K562 (cell line): ENCODE measurements around the gene AGAP1. TPM values are rescaled to one million over a fixed set of nuclear protein-coding genes. Genes with fewer than 3 reads are reported as not detected.

Source experiments
- ATAC-seq: fragments of 200-7000 bp; cut with Tn5 transposase; 3 replicates; pipeline ENCODE4 v1.9.1; 2020; ENCODE audit warnings: moderate library complexity
- BruUV-seq: library from RNA; stranded (reverse); fragments of 400-500 nt; replicated peaks from 2 replicates; lab custom pipeline; 2021; lab: Mats Ljungman, UMichigan
- CTCF ChIA-PET: fragments of 300-600 bp; formaldehyde crosslinking; extraction: SDS; loops from one replicate; lab custom pipeline; 2021; ENCODE audit warnings: low intra/inter-chr PET ratio; lab: Yijun Ruan, JAX
- POLR2A ChIA-PET: fragments of 300-600, 350-650 bp; sonication (Branson Sonifier 250); formaldehyde crosslinking; extraction: SDS; loops from one replicate; lab custom pipeline; 2021; ENCODE audit warnings: antibody characterized with exemption, inconsistent platforms; lab: Yijun Ruan, JAX
- DNase-seq, 4 experiments: peaks; one replicate each; pipeline versions ENCODE4 v3.0.0 to v3.0.0-alpha.2; 2011 to 2018; ENCODE audit warnings: low spot score in 3 of 4, mixed read lengths in 3 of 4; ENCODE audit errors: extremely low read depth in 1 of 4
- FAIRE-seq: peaks from 2 replicates; lab custom pipeline; 2011; peaks lifted over from hg19 to GRCh38; lab: Jason Lieb, UNC
- H2AFZ ChIP-seq: 2 replicates; pipeline ENCODE4 v1.6.0; 2011; ENCODE audit warnings: low read depth, low read length, control low read depth, inconsistent platforms
- H3K27ac ChIP-seq: fragments of 200-600 bp; 3 replicates; pipeline ENCODE4 v1.8.0; 2011; ENCODE audit warnings: low read depth, mild to moderate bottlenecking, control low read depth, inconsistent platforms, low read length, moderate library complexity, mixed read lengths; ENCODE audit errors: extremely low read depth
- H3K27me3 ChIP-seq, 2 experiments: fragments of 300-600 bp in 1 of 2; 2 replicates in 1 of 2; 3 replicates in 1 of 2; pipeline versions ENCODE4 v1.6.0 to v1.8.0; 2011; ENCODE audit warnings: inconsistent platforms in 2 of 2, low read length in 2 of 2, mild to moderate bottlenecking in 1 of 2, mixed read lengths in 1 of 2, moderate library complexity in 1 of 2; ENCODE audit not compliant: control insufficient read depth in 2 of 2, insufficient read depth in 2 of 2
- H3K36me3 ChIP-seq: fragments of 300-600 bp; 3 replicates; pipeline ENCODE4 v1.8.0; 2011; ENCODE audit warnings: mild to moderate bottlenecking, low read length, inconsistent platforms; ENCODE audit not compliant: control insufficient read depth, insufficient read depth
- H3K4me1 ChIP-seq, 2 experiments: fragments of 200-600 bp in 1 of 2; replicated peaks in 1 of 2; 2 replicates in 1 of 2; 3 replicates in 1 of 2; pipeline versions ENCODE4 v1.5.1 to v1.8.0; 2011; ENCODE audit warnings: inconsistent platforms in 2 of 2, low read length in 2 of 2, mild to moderate bottlenecking in 1 of 2, mixed read lengths in 1 of 2, moderate library complexity in 1 of 2; ENCODE audit not compliant: control insufficient read depth in 2 of 2, insufficient read depth in 2 of 2
- H3K4me2 ChIP-seq: 2 replicates; pipeline ENCODE4 v1.6.1; 2011; ENCODE audit warnings: low read length, control low read depth, inconsistent platforms, mixed read lengths; ENCODE audit not compliant: insufficient read depth
- H3K4me3 ChIP-seq: fragments of 200-600 bp; sonication (generic), shearing (Covaris generic); 2 replicates; pipeline ENCODE4 v1.5.1; 2016; ENCODE audit warnings: control low read depth, inconsistent platforms
- H3K79me2 ChIP-seq: fragments of 200-600 bp; 3 replicates; pipeline ENCODE4 v1.8.0; 2011; ENCODE audit warnings: low read length, inconsistent platforms; ENCODE audit not compliant: control insufficient read depth, insufficient read depth
- H3K9ac ChIP-seq, 2 experiments: 2 replicates each; pipeline versions ENCODE4 v1.6.0 to v1.6.1; 2011; ENCODE audit warnings: low read depth in 2 of 2, low read length in 2 of 2, control low read depth in 1 of 2, inconsistent platforms in 1 of 2, mild to moderate bottlenecking in 1 of 2, mixed read lengths in 1 of 2; ENCODE audit not compliant: insufficient read depth in 1 of 2
- H3K9me1 ChIP-seq: one replicate; pipeline ENCODE4 v1.6.0; 2011; ENCODE audit warnings: inconsistent platforms, mild to moderate bottlenecking, low read length, moderate library complexity; ENCODE audit not compliant: control insufficient read depth, insufficient read depth
- H3K9me3 ChIP-seq: replicated peaks from 2 replicates; pipeline ENCODE4 v1.5.1; 2011; ENCODE audit warnings: low read depth, low read length, inconsistent platforms; ENCODE audit not compliant: control insufficient read depth, insufficient read depth
- H4K20me1 ChIP-seq: replicated peaks from 2 replicates; pipeline ENCODE4 v1.6.1; 2011; ENCODE audit warnings: low read length, inconsistent platforms, mixed read lengths; ENCODE audit not compliant: control insufficient read depth, insufficient read depth
- CXXC5 ChIP-seq: fragments of 250-450 bp; sonication (Bioruptor Pico); IDR thresholded peaks from 2 replicates; pipeline ENCODE4 v1.8.0; 2022; ENCODE audit warnings: inconsistent platforms, mild to moderate bottlenecking, moderate library complexity
- GTF2E2 ChIP-seq: fragments of 200-800 bp; sonication (Bioruptor generic); IDR thresholded peaks from 2 replicates; pipeline ENCODE4 v1.6.1; 2016; ENCODE audit warnings: missing genetic modification characterization, missing compliant biosample characterization
- MCM7 ChIP-seq, 2 experiments: fragments of 450-650 bp; IDR thresholded peaks; 2 replicates each; pipeline ENCODE4 v1.6.1; 2016 to 2018
- MXI1 ChIP-seq: IDR thresholded peaks from 2 replicates; pipeline ENCODE4 v1.6.1; 2011; ENCODE audit warnings: low read depth, mild to moderate bottlenecking, improper control_type of control experiment, low read length
- NRF1 ChIP-seq, 2 experiments: fragments of 450-650 bp; IDR thresholded peaks in 1 of 2; conservative IDR thresholded peaks in 1 of 2; 2 replicates each; pipeline ENCODE4 v1.6.1; 2014; ENCODE audit warnings: mild to moderate bottlenecking in 2 of 2
- SMAD2 ChIP-seq: fragments of 150-350 bp; IDR thresholded peaks from 2 replicates; pipeline ENCODE4 v1.6.1; 2014; ENCODE audit warnings: low read depth, mild to moderate bottlenecking, low read length
- ZNF584 ChIP-seq: fragments of 200-800 bp; sonication (Bioruptor generic); IDR thresholded peaks from 2 replicates; pipeline ENCODE4 v1.6.1; 2016; ENCODE audit warnings: low read depth, mild to moderate bottlenecking, missing genetic modification characterization, missing compliant biosample characterization
- ZZZ3 ChIP-seq: fragments of 450-650 bp; IDR thresholded peaks from 2 replicates; pipeline ENCODE4 v1.6.1; 2016; ENCODE audit warnings: antibody characterized with exemption, mild to moderate bottlenecking, moderate library complexity
- WGBS: fragments of 100-300 bp; shearing (Covaris generic); methylation state at CpG from one replicate; pipeline ENCODE4 v1.1.6; 2016; ENCODE audit warnings: low coverage, mixed read lengths; ENCODE audit not compliant: insufficient coverage; ENCODE audit errors: missing lambda C conversion rate; 5-methylcytosine and 5-hydroxymethylcytosine counted together
- in situ Hi-C: fragments of 300-500 bp; cut with MboI; formaldehyde crosslinking; loops from 4 replicates; pipeline ENCODE4 v1.15.0; 2018; ENCODE audit warnings: inconsistent platforms, mixed read lengths
- intact Hi-C: fragments of 100-400 bp; cut with micrococcal nuclease; formaldehyde crosslinking; loops from 2 replicates; pipeline ENCODE4 v1.14.2; 2022
- polyA plus RNA-seq, 8 experiments: library from polyadenylated mRNA; depleted of rRNA in 4 of 8; stranded (reverse) in 5 of 8; unstranded in 3 of 8; fragments of >200 nt; fragmentation: Nextera tagmentation in 2 of 8; fragmentation: Illumina TruSeq in 1 of 8; extraction: Ambion mirVana in 2 of 8; extraction: Trizol in 1 of 8; gene quantifications; 2 replicates each; pipeline versions ENCODE4 v1.2.1 to v1.2.3, GENCODE V29; 2011 to 2014; ENCODE audit warnings: inconsistent platforms in 1 of 8, missing spikeins in 1 of 8
- total RNA-seq, 7 experiments: library from RNA; depleted of rRNA in 6 of 7; stranded (reverse); fragments of >200 nt in 6 of 7; fragmentation: Illumina TruSeq in 2 of 7; extraction: Trizol in 2 of 7; gene quantifications; 2 replicates each; pipeline versions ENCODE4 v1.2.1 to v1.2.3, GENCODE V29; 2011 to 2021; ENCODE audit warnings: low replicate concordance in 1 of 7
- TF ChIP-seq, protein P1 (sequence below): fragments of 250-450 bp; sonication (Bioruptor Pico); IDR thresholded peaks from 2 replicates; pipeline ENCODE4 v1.8.0; 2022; ENCODE audit warnings: inconsistent platforms
- TF ChIP-seq, protein P2 (sequence below): fragments of 250-450 bp; sonication (Bioruptor Pico); IDR thresholded peaks from 2 replicates; pipeline ENCODE4 v1.9.0; 2021; ENCODE audit warnings: mild to moderate bottlenecking
- TF ChIP-seq, protein P3 (sequence below): sonication (generic); formaldehyde crosslinking; IDR thresholded peaks from 2 replicates; pipeline ENCODE4 v1.8.0; 2023; ENCODE audit warnings: mild to moderate bottlenecking, missing genetic modification reagents

AGAP1 gene
- total and polyA plus RNA-seq, 9 of the 15 experiments (the other 6 are each of a cell fraction or from before 2014, with no cell fraction given), result 1.3 to 24.0 (median 10.6) TPM

DNA sequence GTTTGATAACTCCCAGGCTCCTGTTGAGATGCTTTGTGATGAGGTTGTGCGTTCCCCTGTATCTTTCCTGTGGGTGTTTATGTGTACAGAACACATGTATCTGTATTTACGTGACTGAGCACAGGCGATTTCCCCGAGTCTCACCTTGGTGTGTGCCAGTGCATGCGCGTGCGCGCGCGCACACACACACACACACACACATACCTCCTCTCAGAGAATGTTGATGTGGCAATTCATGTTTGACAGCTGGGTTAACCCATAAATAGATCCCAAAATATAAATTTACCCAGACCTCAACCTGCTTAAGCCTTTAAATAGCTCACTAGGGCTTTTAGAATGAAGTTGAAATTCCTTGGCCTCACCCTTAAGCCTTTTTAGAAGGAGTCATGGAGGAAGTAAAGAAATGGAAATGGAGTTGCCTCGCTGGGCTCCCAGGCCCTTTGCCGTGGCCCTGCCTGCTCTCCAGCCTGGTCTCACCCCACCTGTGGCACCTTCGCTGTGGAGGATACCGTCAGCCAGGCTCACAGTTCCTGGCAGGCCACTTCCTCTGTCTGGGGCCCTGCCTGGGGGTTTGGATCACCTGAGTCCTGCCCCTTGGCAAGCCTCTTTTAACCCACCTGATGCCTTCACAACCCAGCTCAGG lies 20.3 kb downstream of the AGAP1 start:
- Histone ChIP-seq H3K9ac (no peak overlapping the region), H2AFZ (no peak overlapping the region), H3K9me3 (no peaks in the 10 kb centered on the region), H3K36me3 (no peaks in the 10 kb centered on the region), H3K27me3 (no peaks in the 10 kb centered on the region), H3K4me1 (peaks cover 2 to 13% of the 10 kb centered on the region in 2 experiments; a peak in 2 of 5 replicates), H3K27ac (no peak overlapping the region), H3K4me3 (no peak overlapping the region), H3K79me2 (peaks cover 98% of the 10 kb centered on the region), H3K9me1 (peaks cover 3% of the 10 kb centered on the region), H3K4me2 (no peak overlapping the region), H4K20me1 (peaks cover 16% of the 10 kb centered on the region)
- FAIRE-seq (no peak), DNase-seq (no peak), ATAC-seq (no peak)
- no peak for TF ChIP-seq SMAD2
- TF ChIP-seq MXI1, result no peak
- TF ChIP-seq GTF2E2 (tag), result no peak
- TF ChIP-seq MCM7 (IDR thresholded peaks at IDR 0.05), result no peak
- TF ChIP-seq NRF1 (conservative IDR thresholded peaks at IDR 0.05 in 1 of 2, IDR thresholded peaks at IDR 0.05 in 1 of 2), result no peak
- TF ChIP-seq, protein P1, sequence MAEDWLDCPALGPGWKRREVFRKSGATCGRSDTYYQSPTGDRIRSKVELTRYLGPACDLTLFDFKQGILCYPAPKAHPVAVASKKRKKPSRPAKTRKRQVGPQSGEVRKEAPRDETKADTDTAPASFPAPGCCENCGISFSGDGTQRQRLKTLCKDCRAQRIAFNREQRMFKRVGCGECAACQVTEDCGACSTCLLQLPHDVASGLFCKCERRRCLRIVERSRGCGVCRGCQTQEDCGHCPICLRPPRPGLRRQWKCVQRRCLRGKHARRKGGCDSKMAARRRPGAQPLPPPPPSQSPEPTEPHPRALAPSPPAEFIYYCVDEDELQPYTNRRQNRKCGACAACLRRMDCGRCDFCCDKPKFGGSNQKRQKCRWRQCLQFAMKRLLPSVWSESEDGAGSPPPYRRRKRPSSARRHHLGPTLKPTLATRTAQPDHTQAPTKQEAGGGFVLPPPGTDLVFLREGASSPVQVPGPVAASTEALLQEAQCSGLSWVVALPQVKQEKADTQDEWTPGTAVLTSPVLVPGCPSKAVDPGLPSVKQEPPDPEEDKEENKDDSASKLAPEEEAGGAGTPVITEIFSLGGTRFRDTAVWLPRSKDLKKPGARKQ (CRISPR knock-in tag), result no peak
- no peak for TF ChIP-seq ZNF584 (CRISPR knock-in tag)
- TF ChIP-seq ZZZ3, result no peak
- no peak for TF ChIP-seq CXXC5
- TF ChIP-seq, protein P2, sequence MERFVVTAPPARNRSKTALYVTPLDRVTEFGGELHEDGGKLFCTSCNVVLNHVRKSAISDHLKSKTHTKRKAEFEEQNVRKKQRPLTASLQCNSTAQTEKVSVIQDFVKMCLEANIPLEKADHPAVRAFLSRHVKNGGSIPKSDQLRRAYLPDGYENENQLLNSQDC (CRISPR knock-in tag), result no peak
- TF ChIP-seq, protein P3, sequence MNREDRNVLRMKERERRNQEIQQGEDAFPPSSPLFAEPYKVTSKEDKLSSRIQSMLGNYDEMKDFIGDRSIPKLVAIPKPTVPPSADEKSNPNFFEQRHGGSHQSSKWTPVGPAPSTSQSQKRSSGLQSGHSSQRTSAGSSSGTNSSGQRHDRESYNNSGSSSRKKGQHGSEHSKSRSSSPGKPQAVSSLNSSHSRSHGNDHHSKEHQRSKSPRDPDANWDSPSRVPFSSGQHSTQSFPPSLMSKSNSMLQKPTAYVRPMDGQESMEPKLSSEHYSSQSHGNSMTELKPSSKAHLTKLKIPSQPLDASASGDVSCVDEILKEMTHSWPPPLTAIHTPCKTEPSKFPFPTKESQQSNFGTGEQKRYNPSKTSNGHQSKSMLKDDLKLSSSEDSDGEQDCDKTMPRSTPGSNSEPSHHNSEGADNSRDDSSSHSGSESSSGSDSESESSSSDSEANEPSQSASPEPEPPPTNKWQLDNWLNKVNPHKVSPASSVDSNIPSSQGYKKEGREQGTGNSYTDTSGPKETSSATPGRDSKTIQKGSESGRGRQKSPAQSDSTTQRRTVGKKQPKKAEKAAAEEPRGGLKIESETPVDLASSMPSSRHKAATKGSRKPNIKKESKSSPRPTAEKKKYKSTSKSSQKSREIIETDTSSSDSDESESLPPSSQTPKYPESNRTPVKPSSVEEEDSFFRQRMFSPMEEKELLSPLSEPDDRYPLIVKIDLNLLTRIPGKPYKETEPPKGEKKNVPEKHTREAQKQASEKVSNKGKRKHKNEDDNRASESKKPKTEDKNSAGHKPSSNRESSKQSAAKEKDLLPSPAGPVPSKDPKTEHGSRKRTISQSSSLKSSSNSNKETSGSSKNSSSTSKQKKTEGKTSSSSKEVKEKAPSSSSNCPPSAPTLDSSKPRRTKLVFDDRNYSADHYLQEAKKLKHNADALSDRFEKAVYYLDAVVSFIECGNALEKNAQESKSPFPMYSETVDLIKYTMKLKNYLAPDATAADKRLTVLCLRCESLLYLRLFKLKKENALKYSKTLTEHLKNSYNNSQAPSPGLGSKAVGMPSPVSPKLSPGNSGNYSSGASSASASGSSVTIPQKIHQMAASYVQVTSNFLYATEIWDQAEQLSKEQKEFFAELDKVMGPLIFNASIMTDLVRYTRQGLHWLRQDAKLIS (CRISPR knock-in tag), result no peak
- in situ Hi-C loops, result no loop called here
- 97% methylated on average over 12 of the region's 14 CpGs for WGBS
- intact Hi-C loops, result no loop called here
- ChIA-PET POLR2A (interaction anchor here (0.7 kb wide), 1 partner anchor 14 kb away, joined by 3 read pairs; no protein-coding TSS in a partner anchor), CTCF (no interaction called here)
- BruUV-seq, result no TSS peak
